OCI-LY3 (cell line): ENCODE results near the gene ADRA1B.
A peak's percentile ranks its signal among the peaks of the same experiment; 100 is the strongest.

ENCODE experiments used
- H2AFZ ChIP-seq: fragments of 200-600, 300-600 bp; shearing (Covaris generic); 2 replicates; pipeline ENCODE4 v1.6.0; 2014; ENCODE audit warnings: antibody characterized with exemption, low read depth, low read length
- H3K27ac ChIP-seq: fragments of 200-600, 300-600 bp; sonication (generic); 2 replicates; pipeline ENCODE4 v1.5.1; 2014; ENCODE audit warnings: mild to moderate bottlenecking, low read length, moderate library complexity, mixed read lengths
- H3K27me3 ChIP-seq: fragments of 200-600, 300-600 bp; sonication (generic); 2 replicates; pipeline ENCODE4 v1.6.1; 2014; ENCODE audit warnings: low read depth, low read length, mixed read lengths
- H3K36me3 ChIP-seq: fragments of 200-600, 300-600 bp; sonication (generic); replicated peaks from 2 replicates; pipeline ENCODE3; 2014; ENCODE audit warnings: low read depth, low read length, mixed read lengths
- H3K4me1 ChIP-seq: fragments of 300-600, 200-600 bp; sonication (generic); 2 replicates; pipeline ENCODE4 v1.6.1; 2014; ENCODE audit warnings: low read length, mixed read lengths
- H3K4me2 ChIP-seq: fragments of 200-600, 300-600 bp; sonication (generic); 2 replicates; pipeline ENCODE4 v1.6.1; 2014; ENCODE audit warnings: low read length, mixed read lengths
- H3K4me3 ChIP-seq: fragments of 300-600, 200-600 bp; sonication (generic); 2 replicates; pipeline ENCODE4 v1.5.1; 2014; ENCODE audit warnings: antibody characterized with exemption, mild to moderate bottlenecking, low read length, moderate library complexity
- H3K79me2 ChIP-seq: fragments of 300-600, 200-600 bp; shearing (Covaris generic); 2 replicates; pipeline ENCODE4 v1.6.1; 2014; ENCODE audit warnings: mild to moderate bottlenecking, low read length, mixed read lengths
- H3K9ac ChIP-seq: fragments of 300-600, 200-600 bp; shearing (Covaris generic); 2 replicates; pipeline ENCODE4 v1.6.0; 2014; ENCODE audit warnings: mild to moderate bottlenecking, low read length, moderate library complexity
- H3K9me3 ChIP-seq: fragments of 200-600, 300-600 bp; shearing (Covaris generic); 2 replicates; pipeline ENCODE4 v1.6.1; 2014; ENCODE audit warnings: low read length, mixed read lengths; ENCODE audit not compliant: insufficient read depth
- H4K20me1 ChIP-seq: fragments of 200-600, 300-600 bp; sonication (generic); 2 replicates; pipeline ENCODE4 v1.6.1; 2016; ENCODE audit warnings: low read length, mixed read lengths; ENCODE audit not compliant: insufficient read depth
- EZH2phosphoT487 ChIP-seq: fragments of 200-600 bp; shearing (Covaris generic); IDR thresholded peaks from 2 replicates; pipeline ENCODE4 v1.6.1; 2018; ENCODE audit warnings: antibody characterized with exemption, mixed run types, low read depth
- TF ChIP-seq, protein P1 (sequence below): fragments of 200-600, 300-600 bp; sonication (generic); IDR thresholded peaks from 2 replicates; pipeline ENCODE4 v1.5.1; 2014; ENCODE audit warnings: antibody characterized with exemption, low read length, low read depth

ADRA1B gene

DNA sequence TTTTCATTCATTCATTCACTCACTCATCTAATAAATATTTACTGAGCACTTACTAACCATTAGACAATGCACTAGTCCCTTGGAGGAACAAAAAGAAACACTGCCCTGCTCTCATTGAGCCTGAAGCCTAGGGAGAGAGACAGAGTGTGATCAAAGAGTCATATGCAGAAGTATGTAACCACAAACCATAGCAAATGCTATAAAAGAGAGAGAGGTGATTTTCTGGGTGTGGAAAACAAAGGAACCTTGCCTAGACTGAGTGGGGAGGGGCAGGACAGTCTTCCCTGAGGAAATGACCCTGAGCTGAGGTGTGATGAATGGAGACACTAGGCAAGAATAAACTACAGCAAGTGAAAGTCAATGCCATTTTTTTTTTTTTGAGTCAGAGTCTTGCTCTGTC is 10.8 kb upstream of the ADRA1B start:
- H2AFZ ChIP-seq: no peak overlapping the region
- TF ChIP-seq, protein P1, sequence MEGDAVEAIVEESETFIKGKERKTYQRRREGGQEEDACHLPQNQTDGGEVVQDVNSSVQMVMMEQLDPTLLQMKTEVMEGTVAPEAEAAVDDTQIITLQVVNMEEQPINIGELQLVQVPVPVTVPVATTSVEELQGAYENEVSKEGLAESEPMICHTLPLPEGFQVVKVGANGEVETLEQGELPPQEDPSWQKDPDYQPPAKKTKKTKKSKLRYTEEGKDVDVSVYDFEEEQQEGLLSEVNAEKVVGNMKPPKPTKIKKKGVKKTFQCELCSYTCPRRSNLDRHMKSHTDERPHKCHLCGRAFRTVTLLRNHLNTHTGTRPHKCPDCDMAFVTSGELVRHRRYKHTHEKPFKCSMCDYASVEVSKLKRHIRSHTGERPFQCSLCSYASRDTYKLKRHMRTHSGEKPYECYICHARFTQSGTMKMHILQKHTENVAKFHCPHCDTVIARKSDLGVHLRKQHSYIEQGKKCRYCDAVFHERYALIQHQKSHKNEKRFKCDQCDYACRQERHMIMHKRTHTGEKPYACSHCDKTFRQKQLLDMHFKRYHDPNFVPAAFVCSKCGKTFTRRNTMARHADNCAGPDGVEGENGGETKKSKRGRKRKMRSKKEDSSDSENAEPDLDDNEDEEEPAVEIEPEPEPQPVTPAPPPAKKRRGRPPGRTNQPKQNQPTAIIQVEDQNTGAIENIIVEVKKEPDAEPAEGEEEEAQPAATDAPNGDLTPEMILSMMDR: no peak
- no peak for TF ChIP-seq EZH2phosphoT487
- H3K9ac ChIP-seq: no peak overlapping the region
- no peaks in the 10 kb centered on the region for H4K20me1 ChIP-seq
- no peaks in the 10 kb centered on the region for H3K79me2 ChIP-seq
- H3K4me3 ChIP-seq: no peak overlapping the region
- no peak overlapping the region for H3K27ac ChIP-seq
- no peaks in the 10 kb centered on the region for H3K27me3 ChIP-seq
- H3K36me3 ChIP-seq: no peaks in the 10 kb centered on the region
- H3K9me3 ChIP-seq: no peaks in the 10 kb centered on the region
- H3K4me1 ChIP-seq: peaks cover 37% of the 10 kb centered on the region
- H3K4me2 ChIP-seq: no peak overlapping the region

DNA sequence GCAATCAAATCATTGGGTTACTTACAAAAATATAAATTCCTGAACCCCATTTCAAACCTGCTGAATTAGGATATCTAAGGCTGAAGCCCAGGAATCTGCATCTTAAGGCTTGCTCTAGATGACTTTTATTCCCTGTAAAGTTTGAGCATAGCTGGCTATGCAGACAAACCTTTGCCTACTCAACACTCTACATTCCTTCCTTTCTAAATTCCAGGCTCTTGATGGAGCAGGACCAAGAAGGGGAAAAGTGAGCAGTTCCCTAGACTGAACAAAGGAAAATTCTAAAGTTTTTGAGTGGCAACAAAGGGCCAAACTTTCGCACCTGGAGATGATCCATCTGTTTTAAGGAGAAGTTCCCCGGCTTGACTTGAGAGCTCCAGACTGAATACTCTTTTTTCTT is 9.8 kb upstream of the ADRA1B start:
- Histone ChIP-seq H3K79me2 (no peaks in the 10 kb centered on the region), H3K27ac (no peak overlapping the region)
- no peak for TF ChIP-seq EZH2phosphoT487
- TF ChIP-seq, protein P1: no peak

DNA sequence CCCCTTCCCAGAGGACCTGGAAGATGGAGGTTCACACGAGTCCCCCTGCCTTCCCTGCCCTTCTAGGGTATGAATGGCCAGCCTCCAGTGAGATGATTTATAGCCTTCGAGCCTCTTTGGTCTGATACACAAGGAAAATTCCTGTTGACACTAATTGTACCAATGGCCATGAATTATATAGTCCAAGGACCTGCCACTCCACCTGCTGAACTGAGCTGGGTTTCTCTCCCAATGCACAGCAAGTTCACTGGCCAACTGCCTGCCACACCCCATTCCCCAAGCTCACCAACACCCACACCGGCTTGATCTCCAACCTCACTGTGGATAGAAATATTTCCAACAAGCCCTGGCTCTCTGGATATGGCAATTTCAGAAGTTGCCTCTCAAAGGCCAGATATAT is 9.3 kb upstream of the ADRA1B start:
- Histone ChIP-seq H3K27ac (no peak overlapping the region), H4K20me1 (no peaks in the 10 kb centered on the region), H3K36me3 (no peaks in the 10 kb centered on the region), H3K9ac (no peak overlapping the region), H3K27me3 (no peaks in the 10 kb centered on the region), H3K79me2 (no peaks in the 10 kb centered on the region), H3K4me2 (no peak overlapping the region), H3K4me3 (no peak overlapping the region), H2AFZ (no peak overlapping the region), H3K4me1 (peaks cover 49% of the 10 kb centered on the region), H3K9me3 (no peaks in the 10 kb centered on the region)
- TF ChIP-seq EZH2phosphoT487: no peak
- TF ChIP-seq, protein P1: no peak

More for the DNA sequence above, 9.8 kb upstream of the ADRA1B start:
- peaks cover 46% of the 10 kb centered on the region for H3K4me1 ChIP-seq
- H2AFZ ChIP-seq: no peak overlapping the region
- no peaks in the 10 kb centered on the region for H3K36me3 ChIP-seq
- no peaks in the 10 kb centered on the region for H3K27me3 ChIP-seq
- no peak overlapping the region for H3K4me3 ChIP-seq
- no peak overlapping the region for H3K9ac ChIP-seq
- no peaks in the 10 kb centered on the region for H3K9me3 ChIP-seq
- H4K20me1 ChIP-seq: no peaks in the 10 kb centered on the region
- no peak overlapping the region for H3K4me2 ChIP-seq

DNA sequence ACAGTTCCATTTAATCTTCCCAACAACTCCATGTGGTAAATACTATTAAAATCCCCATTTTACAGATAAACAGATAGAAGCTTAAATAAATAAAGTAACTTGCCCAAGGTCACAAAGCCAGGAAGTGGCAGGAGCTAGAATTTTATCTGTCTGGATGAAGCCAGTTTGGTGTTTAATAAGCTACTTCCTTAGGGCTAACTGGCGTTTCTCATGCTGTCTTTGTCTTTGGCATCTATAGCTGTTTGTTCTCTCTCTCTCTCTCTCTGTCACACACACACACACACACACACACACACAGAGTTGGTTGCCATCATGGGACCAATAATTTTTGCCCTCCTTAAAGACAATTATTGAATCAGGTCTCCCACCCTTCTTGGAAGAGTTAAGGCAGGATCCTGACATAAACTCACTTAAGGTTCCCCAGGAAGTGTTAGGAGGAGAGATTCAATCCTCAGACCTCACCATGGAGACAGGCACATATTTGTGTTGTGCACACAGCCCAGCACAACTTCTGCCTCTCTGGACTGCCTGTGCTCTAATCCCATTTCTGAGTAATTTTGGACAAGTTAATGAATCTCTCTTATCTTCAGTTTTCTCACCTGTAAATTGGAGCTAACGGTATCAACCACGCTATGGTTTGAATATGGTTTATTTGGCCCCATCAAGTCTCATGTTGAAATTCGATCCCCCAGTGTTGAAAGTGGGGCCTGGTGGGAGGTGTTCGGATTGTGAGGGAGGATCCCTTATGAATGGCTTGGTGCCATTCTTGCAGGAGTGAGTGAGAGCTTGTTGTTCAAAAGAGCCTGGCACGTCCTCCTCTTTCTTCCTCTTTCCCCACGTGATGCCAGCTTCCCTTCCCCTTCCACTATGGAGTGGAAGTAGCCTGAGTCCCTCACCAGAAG is 8.3 kb upstream of the ADRA1B start:
- Histone ChIP-seq H3K27ac (no peak overlapping the region), H4K20me1 (no peaks in the 10 kb centered on the region), H3K36me3 (no peaks in the 10 kb centered on the region), H2AFZ (no peak overlapping the region), H3K9ac (no peak overlapping the region), H3K4me1 (peaks cover 49% of the 10 kb centered on the region), H3K27me3 (no peaks in the 10 kb centered on the region), H3K4me3 (no peak overlapping the region), H3K9me3 (no peaks in the 10 kb centered on the region), H3K79me2 (no peaks in the 10 kb centered on the region), H3K4me2 (0 out of 2 replicates have a peak overlapping the region, but pooled peaks have one; percentile 46)
- TF ChIP-seq, protein P1: no peak
- TF ChIP-seq EZH2phosphoT487: no peak
